Measurements from ENCODE around the gene CALU.

The CALU gene

GRCh38 chr7:128752251-128752650, 13.1 kb downstream of the CALU start:
- Histone ChIP-seq H3K9me3 (ENCODE audit: insufficient read depth, low read length) (no peaks in the 10 kb centered on the region), H3K27me3 (ENCODE audit: low read length) (no peaks in the 10 kb centered on the region), H4K20me1 (ENCODE audit: low read depth, low read length) (peaks cover 5% of the 10 kb centered on the region; the same call in 1 of the 2 replicates), H3K79me2 (ENCODE audit: insufficient read depth, low read length) (peaks cover 35% of the 10 kb centered on the region), H3K4me2 (ENCODE audit: low read depth, low read length, poor library complexity, severe bottlenecking) (no peak overlapping the region), H3F3A (ENCODE audit: insufficient read depth) (peaks cover 3% of the 10 kb centered on the region; the same call in 1 of the 2 replicates), H3K9me2 (replicated peaks; ENCODE audit: insufficient read depth, low read length) (no peaks in the 10 kb centered on the region), H3K36me3 (ENCODE audit: low read length) (peaks cover 41% of the 10 kb centered on the region), H2AFZ (ENCODE audit: low read depth, low read length, severe bottlenecking) (no peak overlapping the region), H3K4me3 (ENCODE audit: insufficient read depth, low read length, poor library complexity, severe bottlenecking) (no peak overlapping the region), H3K27ac (ENCODE audit: low read depth, low read length) (no peak overlapping the region), H3K9ac (ENCODE audit: low read length) (no peak overlapping the region)
- TF ChIP-seq EZH2phosphoT487 (conservative IDR thresholded peaks at IDR 0.05; ENCODE audit: low read length) (no peak), CTCF (IDR thresholded peaks at IDR 0.05; ENCODE audit: insufficient read depth, low read length, poor library complexity, severe bottlenecking) (no peak)

GRCh38 chr7:128755075-128755818, 16.1 kb downstream of the CALU start:
- Histone ChIP-seq H3K4me3 (ENCODE audit: insufficient read depth, low read length, poor library complexity, severe bottlenecking) (no peak overlapping the region), H3K9me3 (ENCODE audit: insufficient read depth, low read length) (no peaks in the 10 kb centered on the region), H3K79me2 (ENCODE audit: insufficient read depth, low read length) (peaks cover 13% of the 10 kb centered on the region; the same call in 1 of the 2 replicates), H3K27ac (ENCODE audit: low read depth, low read length) (no peak overlapping the region), H4K20me1 (ENCODE audit: low read depth, low read length) (no peaks in the 10 kb centered on the region), H3K27me3 (ENCODE audit: low read length) (no peaks in the 10 kb centered on the region), H3K4me2 (ENCODE audit: low read depth, low read length, poor library complexity, severe bottlenecking) (no peak overlapping the region), H3K9ac (ENCODE audit: low read length) (no peak overlapping the region), H3K9me2 (replicated peaks; ENCODE audit: insufficient read depth, low read length) (no peaks in the 10 kb centered on the region), H2AFZ (ENCODE audit: low read depth, low read length, severe bottlenecking) (no peak overlapping the region), H3F3A (ENCODE audit: insufficient read depth) (peaks cover 3% of the 10 kb centered on the region; the same call in 1 of the 2 replicates), H3K36me3 (ENCODE audit: low read length) (peaks cover 42% of the 10 kb centered on the region)
- TF ChIP-seq CTCF (IDR thresholded peaks at IDR 0.05; ENCODE audit: insufficient read depth, low read length, poor library complexity, severe bottlenecking) = no peak

- no peak overlapping the region for H2AFZ ChIP-seq (ENCODE audit: low read depth, low read length, severe bottlenecking)
- no peaks in the 10 kb centered on the region for H3K27me3 ChIP-seq (ENCODE audit: low read length)
- H3K9ac ChIP-seq (ENCODE audit: low read length) = no peak overlapping the region
- peaks cover 13% of the 10 kb centered on the region; the same call in 1 of the 2 replicates for H3K79me2 ChIP-seq (ENCODE audit: insufficient read depth, low read length)
- H3K9me3 ChIP-seq (ENCODE audit: insufficient read depth, low read length) = no peaks in the 10 kb centered on the region
- H3F3A ChIP-seq (ENCODE audit: insufficient read depth) = peaks cover 3% of the 10 kb centered on the region; the same call in 1 of the 2 replicates
- peaks cover 36% of the 10 kb centered on the region for H3K36me3 ChIP-seq (ENCODE audit: low read length)
- no peak overlapping the region for H3K27ac ChIP-seq (ENCODE audit: low read depth, low read length)
- no peaks in the 10 kb centered on the region for H3K9me2 ChIP-seq (replicated peaks; ENCODE audit: insufficient read depth, low read length)
- no peaks in the 10 kb centered on the region for H4K20me1 ChIP-seq (ENCODE audit: low read depth, low read length)
- no peak overlapping the region for H3K4me3 ChIP-seq (ENCODE audit: insufficient read depth, low read length, poor library complexity, severe bottlenecking)
- TF ChIP-seq EZH2phosphoT487 (conservative IDR thresholded peaks at IDR 0.05; ENCODE audit: low read length) (no peak), CTCF (IDR thresholded peaks at IDR 0.05; ENCODE audit: insufficient read depth, low read length, poor library complexity, severe bottlenecking) (no peak)
- no peak overlapping the region for H3K4me2 ChIP-seq (ENCODE audit: low read depth, low read length, poor library complexity, severe bottlenecking)
These were observed 16.8 kb downstream of the CALU start for GRCh38 chr7:128755819-128756476.

Measured in SU-DHL-6 (cell line).